CD14-positive monocyte (primary cell): ENCODE results near the gene NEDD4L. TPM values are rescaled to one million over a fixed set of nuclear protein-coding genes. Genes with fewer than 3 reads are reported as not detected.
A peak's percentile ranks its signal among the peaks of the same experiment; 100 is the strongest.

ENCODE experiments used
- DNase-seq, 3 donors: peaks; one replicate each; pipeline ENCODE4 v3.0.0-alpha.2; 2011 to 2022
- H2AFZ ChIP-seq: 2 replicates; pipeline ENCODE4 v1.6.0; 2012; ENCODE audit warnings: mild to moderate bottlenecking, low read depth, low read length, inconsistent platforms; ENCODE audit not compliant: insufficient read depth, poor library complexity, severe bottlenecking
- H3K27ac ChIP-seq, 2 donors: 1 replicate in 1 of 2; 2 replicates in 1 of 2; pipeline ENCODE4 v1.5.1; 2012 to 2013; ENCODE audit warnings: low read length in 2 of 2, control low read depth in 1 of 2, inconsistent platforms in 1 of 2, low read depth in 1 of 2, mild to moderate bottlenecking in 1 of 2
- H3K27me3 ChIP-seq, 2 donors: one replicate each; pipeline versions ENCODE4 v1.6.0 to v1.6.1; 2011 to 2013; ENCODE audit warnings: low read length in 2 of 2; ENCODE audit not compliant: control insufficient read depth in 2 of 2, insufficient read depth in 2 of 2
- H3K36me3 ChIP-seq, 2 donors: replicated peaks in 1 of 2; 1 replicate in 1 of 2; 2 replicates in 1 of 2; pipeline versions ENCODE4 v1.5.1 to v1.6.1; 2012 to 2013; ENCODE audit warnings: low read length in 2 of 2, control low read depth in 1 of 2, inconsistent platforms in 1 of 2, mild to moderate bottlenecking in 1 of 2; ENCODE audit not compliant: insufficient read depth in 2 of 2, control insufficient read depth in 1 of 2
- H3K4me1 ChIP-seq, 2 donors: 1 replicate in 1 of 2; 2 replicates in 1 of 2; pipeline versions ENCODE4 v1.5.1 to v1.6.1; 2012 to 2013; ENCODE audit warnings: low read length in 2 of 2, control low read depth in 1 of 2, inconsistent platforms in 1 of 2, mild to moderate bottlenecking in 1 of 2, moderate library complexity in 1 of 2; ENCODE audit not compliant: insufficient read depth in 2 of 2, control insufficient read depth in 1 of 2
- H3K4me2 ChIP-seq: replicated peaks from 2 replicates; pipeline ENCODE3; 2012; ENCODE audit warnings: low read length, moderate library complexity, mild to moderate bottlenecking; ENCODE audit not compliant: poor library complexity, severe bottlenecking; ENCODE audit errors: extremely low read depth
- H3K4me3 ChIP-seq, 3 experiments: fragments of 200-600 bp in 1 of 3; sonication (generic) in 1 of 3; replicated peaks in 1 of 3; 1 replicate in 2 of 3; 2 replicates in 1 of 3; pipeline ENCODE4 v1.5.1; 2011 to 2013; ENCODE audit warnings: low read length in 3 of 3, mild to moderate bottlenecking in 3 of 3, control low read depth in 2 of 3, low read depth in 2 of 3, inconsistent platforms in 1 of 3, moderate library complexity in 1 of 3
- H3K79me2 ChIP-seq: 2 replicates; pipeline ENCODE4 v1.6.0; 2012; ENCODE audit warnings: mild to moderate bottlenecking, control low read depth, inconsistent platforms, low read length, moderate library complexity; ENCODE audit not compliant: insufficient read depth
- H3K9ac ChIP-seq: 2 replicates; pipeline ENCODE4 v1.6.0; 2017; ENCODE audit warnings: low read length, mild to moderate bottlenecking; ENCODE audit not compliant: insufficient read depth, poor library complexity, severe bottlenecking
- H3K9me3 ChIP-seq, 2 donors: replicated peaks in 1 of 2; 1 replicate in 1 of 2; 2 replicates in 1 of 2; pipeline versions ENCODE4 v1.5.1 to v1.6.1; 2012 to 2013; ENCODE audit warnings: low read length in 2 of 2, control low read depth in 1 of 2; ENCODE audit not compliant: control insufficient read depth in 1 of 2, insufficient read depth in 1 of 2
- H4K20me1 ChIP-seq: 2 replicates; pipeline ENCODE4 v1.6.0; 2012; ENCODE audit warnings: mild to moderate bottlenecking, low read length, control low read depth, moderate library complexity; ENCODE audit not compliant: insufficient read depth
- H3K27ac Mint-ChIP-seq, 7 donors: one replicate each; pipeline ENCODE4 v1.8.0; 2020; ENCODE audit warnings: mild to moderate bottlenecking in 7 of 7, mixed read lengths in 7 of 7, moderate library complexity in 6 of 7, inconsistent platforms in 2 of 7
- H3K27me3 Mint-ChIP-seq, 3 donors: one replicate each; pipeline ENCODE4 v1.8.0; 2021 to 2022; ENCODE audit warnings: low read depth in 3 of 3, mild to moderate bottlenecking in 3 of 3, mixed read lengths in 3 of 3, moderate library complexity in 3 of 3, inconsistent platforms in 1 of 3
- H3K36me3 Mint-ChIP-seq, 2 donors: one replicate each; pipeline ENCODE4 v1.8.0; 2020; ENCODE audit warnings: mixed read lengths in 2 of 2, inconsistent platforms in 1 of 2, mild to moderate bottlenecking in 1 of 2
- H3K4me1 Mint-ChIP-seq: one replicate; pipeline ENCODE4 v1.8.0; 2020; ENCODE audit warnings: mild to moderate bottlenecking, mixed read lengths
- H3K4me3 Mint-ChIP-seq, 2 donors: one replicate each; pipeline ENCODE4 v1.8.0; 2020; ENCODE audit warnings: mild to moderate bottlenecking in 2 of 2, mixed read lengths in 2 of 2, moderate library complexity in 1 of 2
- H3K9me3 Mint-ChIP-seq, 7 donors: one replicate each; pipeline ENCODE4 v1.8.0; 2020 to 2022; ENCODE audit warnings: mixed read lengths in 7 of 7, mild to moderate bottlenecking in 6 of 7, moderate library complexity in 6 of 7, inconsistent platforms in 2 of 7
- WGBS: methylation state at CpG from one replicate; pipeline ENCODE4 v1.1.5; 2013; ENCODE audit warnings: missing lambda C conversion rate; ENCODE audit not compliant: insufficient coverage; 5-methylcytosine and 5-hydroxymethylcytosine counted together
- intact Hi-C, 2 donors: fragments of 100-400 bp; cut with micrococcal nuclease; formaldehyde crosslinking; loops; one replicate each; pipeline versions ENCODE4 v1.15.0 to v1.15.1; 2023
- polyA plus RNA-seq, 3 donors: library from polyadenylated mRNA; depleted of rRNA in 1 of 3; unstranded in 2 of 3; stranded (reverse) in 1 of 3; fragments of 300-500 nt in 2 of 3; fragments of >200 nt in 1 of 3; fragmentation: Illumina TruSeq in 2 of 3; gene quantifications; 1 replicate in 2 of 3; 2 replicates in 1 of 3; pipeline ENCODE4 v1.2.3, GENCODE V29; 2012 to 2021
- TF ChIP-seq, protein P1 (sequence below): fragments of 200-600 bp; IDR thresholded peaks from one replicate; pipeline ENCODE4 v1.8.0; 2022; ENCODE audit warnings: antibody characterized with exemption, mild to moderate bottlenecking

The NEDD4L gene
- polyA plus RNA-seq, 3 donors = 2.5 to 5.2 (median 4.5) TPM

GRCh38 chr18:58316396-58317342 is 272.6 kb downstream of the NEDD4L start:
- no peak overlapping the region for H3K4me2 ChIP-seq

DNA sequence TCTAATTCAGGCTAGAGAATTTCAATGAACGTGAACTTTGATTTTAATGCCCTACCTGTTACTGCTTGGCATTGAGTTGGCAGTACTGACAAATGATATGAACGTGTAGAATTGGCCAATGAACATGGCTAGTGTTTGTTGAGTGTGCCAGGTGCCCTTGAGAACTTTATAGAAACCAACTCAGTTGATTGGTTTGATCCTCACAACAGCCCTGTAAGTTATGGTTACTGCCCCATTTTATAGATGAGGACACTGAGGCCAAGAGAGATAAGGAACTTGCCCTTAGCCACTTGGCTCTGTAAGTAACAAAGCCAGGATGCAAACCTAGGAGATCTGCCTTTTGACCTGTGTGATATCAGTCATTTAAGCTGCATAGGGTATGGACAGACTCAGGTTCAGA is 275.7 kb downstream of the NEDD4L start:
- H4K20me1 ChIP-seq = no peaks in the 10 kb centered on the region
- TF ChIP-seq, protein P1, sequence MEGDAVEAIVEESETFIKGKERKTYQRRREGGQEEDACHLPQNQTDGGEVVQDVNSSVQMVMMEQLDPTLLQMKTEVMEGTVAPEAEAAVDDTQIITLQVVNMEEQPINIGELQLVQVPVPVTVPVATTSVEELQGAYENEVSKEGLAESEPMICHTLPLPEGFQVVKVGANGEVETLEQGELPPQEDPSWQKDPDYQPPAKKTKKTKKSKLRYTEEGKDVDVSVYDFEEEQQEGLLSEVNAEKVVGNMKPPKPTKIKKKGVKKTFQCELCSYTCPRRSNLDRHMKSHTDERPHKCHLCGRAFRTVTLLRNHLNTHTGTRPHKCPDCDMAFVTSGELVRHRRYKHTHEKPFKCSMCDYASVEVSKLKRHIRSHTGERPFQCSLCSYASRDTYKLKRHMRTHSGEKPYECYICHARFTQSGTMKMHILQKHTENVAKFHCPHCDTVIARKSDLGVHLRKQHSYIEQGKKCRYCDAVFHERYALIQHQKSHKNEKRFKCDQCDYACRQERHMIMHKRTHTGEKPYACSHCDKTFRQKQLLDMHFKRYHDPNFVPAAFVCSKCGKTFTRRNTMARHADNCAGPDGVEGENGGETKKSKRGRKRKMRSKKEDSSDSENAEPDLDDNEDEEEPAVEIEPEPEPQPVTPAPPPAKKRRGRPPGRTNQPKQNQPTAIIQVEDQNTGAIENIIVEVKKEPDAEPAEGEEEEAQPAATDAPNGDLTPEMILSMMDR = no peak
- no peak overlapping the region for H3K27ac ChIP-seq
- no peaks in the 10 kb centered on the region for H3K9me3 ChIP-seq
- no peak overlapping the region for H3K9ac ChIP-seq
- H3K79me2 ChIP-seq = no peaks in the 10 kb centered on the region
- no peaks in the 10 kb centered on the region for H3K36me3 ChIP-seq
- peaks cover 20 to 30% of the 10 kb centered on the region in 2 donors for H3K4me1 ChIP-seq
- intact Hi-C loops = loop anchor here in 1 of 2 donors (10.0 kb wide), 1 partner anchor 95 kb away; no protein-coding TSS in a partner anchor
- peaks cover 32% of the 10 kb centered on the region for H3K4me1 Mint-ChIP-seq
- H3K4me3 Mint-ChIP-seq = no peak overlapping the region
- no peak overlapping the region for H3K4me2 ChIP-seq
- no peaks in the 10 kb centered on the region for H3K36me3 Mint-ChIP-seq
- no peaks in the 10 kb centered on the region for H3K27me3 ChIP-seq
- H3K4me3 ChIP-seq = no peak overlapping the region
- WGBS = no CpG with 5 or more reads among the region's 2 CpGs
- no peak for DNase-seq
- no peak overlapping the region for H3K27ac Mint-ChIP-seq
- H3K27me3 Mint-ChIP-seq = peaks cover 0 to 2% (median 1%) of the 10 kb centered on the region in 3 donors
- H3K9me3 Mint-ChIP-seq = no peaks in the 10 kb centered on the region
- no peak overlapping the region for H2AFZ ChIP-seq

More at GRCh38 chr18:58316396-58317342, 272.6 kb downstream of the NEDD4L start:
- H3K36me3 ChIP-seq = no peaks in the 10 kb centered on the region
- no peak overlapping the region for H2AFZ ChIP-seq
- H3K27me3 ChIP-seq = no peaks in the 10 kb centered on the region
- no peaks in the 10 kb centered on the region for H3K79me2 ChIP-seq
- no peaks in the 10 kb centered on the region for H3K9me3 Mint-ChIP-seq
- TF ChIP-seq, protein P1 = no peak
- no peak overlapping the region for H3K4me3 ChIP-seq
- peak overlapping the region in 1 of 2 donors; percentile 22 for H3K27ac ChIP-seq
- H3K4me3 Mint-ChIP-seq = no peak overlapping the region
- H3K27me3 Mint-ChIP-seq = peaks cover 0 to 1% (median 0%) of the 10 kb centered on the region in 3 donors
- no peak overlapping the region for H3K9ac ChIP-seq
- H3K27ac Mint-ChIP-seq = peak overlapping the region in 6 of 7 donors; percentile 31 to 77 (median 54)
- no peaks in the 10 kb centered on the region for H3K9me3 ChIP-seq
- DNase-seq = peak; percentile 13 to 63 (median 21)
- 83% methylated on average over 6 of the region's 16 CpGs for WGBS
- H3K36me3 Mint-ChIP-seq = no peaks in the 10 kb centered on the region
- peaks cover 38% of the 10 kb centered on the region for H3K4me1 Mint-ChIP-seq
- H4K20me1 ChIP-seq = no peaks in the 10 kb centered on the region
- intact Hi-C loops = loop anchor here in 1 of 2 donors (10.0 kb wide), 1 partner anchor 92 kb away; no protein-coding TSS in a partner anchor
- peaks cover 26 to 33% of the 10 kb centered on the region in 2 donors for H3K4me1 ChIP-seq
